Endothelial cell of umbilical vein (primary cell): ENCODE measurements around the gene KRTAP10-6.

Source experiments
- CTCF ChIP-seq, 2 donors: IDR thresholded peaks; 1 replicate in 1 of 2; 2 replicates in 1 of 2; pipeline ENCODE4 v1.5.1; 2011; ENCODE audit warnings: low read length in 2 of 2, mild to moderate bottlenecking in 2 of 2, moderate library complexity in 2 of 2, control low read depth in 1 of 2, inconsistent platforms in 1 of 2, low read depth in 1 of 2; ENCODE audit not compliant: insufficient read depth in 1 of 2; ENCODE audit errors: extremely low read depth in 1 of 2
- EZH2 ChIP-seq: IDR thresholded peaks from 2 replicates; pipeline ENCODE4 v1.6.1; 2012; ENCODE audit warnings: borderline replicate concordance, low read depth, mild to moderate bottlenecking, moderate library complexity, low read length, inconsistent platforms; ENCODE audit not compliant: severe bottlenecking
- FOS ChIP-seq: IDR thresholded peaks from 2 replicates; pipeline ENCODE4 v1.6.1; 2011; ENCODE audit warnings: mild to moderate bottlenecking, low read length, moderate library complexity, borderline replicate concordance; ENCODE audit not compliant: insufficient read depth
- GATA2 ChIP-seq: IDR thresholded peaks from 2 replicates; pipeline ENCODE4 v1.7.0; 2011; ENCODE audit warnings: low read depth, mild to moderate bottlenecking, moderate library complexity, mixed read lengths, low read length; ENCODE audit not compliant: insufficient read length, insufficient read depth
- JUN ChIP-seq: IDR thresholded peaks from 2 replicates; pipeline ENCODE4 v1.6.1; 2011; ENCODE audit warnings: borderline replicate concordance, low read depth; ENCODE audit not compliant: insufficient read length, insufficient read depth
- MAX ChIP-seq: IDR thresholded peaks from 2 replicates; pipeline ENCODE4 v1.6.1; 2011; ENCODE audit not compliant: insufficient read depth, insufficient read length
- MYC ChIP-seq: IDR thresholded peaks from one replicate; pipeline ENCODE4 v1.6.1; 2011; ENCODE audit warnings: mild to moderate bottlenecking, low read depth, low read length
- POLR2A ChIP-seq: IDR thresholded peaks from 2 replicates; pipeline ENCODE4 v1.6.1; 2012; ENCODE audit warnings: low read depth, mild to moderate bottlenecking, control low read depth, low read length
- POLR2AphosphoS5 ChIP-seq: IDR thresholded peaks from 2 replicates; pipeline ENCODE4 v1.6.1; 2012; ENCODE audit warnings: low read depth, mild to moderate bottlenecking, control low read depth, low read length, moderate library complexity; ENCODE audit not compliant: insufficient read depth

GRCh38 chr21:44625756-44626155, 33.5 kb upstream of the KRTAP10-6 start:
- TF ChIP-seq CTCF (IDR thresholded peaks at IDR 0.05; ENCODE audit: extremely low read depth in 1 of 2, insufficient read depth in 1 of 2, low read depth in 1 of 2, low read length in 2 of 2) = no peak
- no peak for TF ChIP-seq POLR2AphosphoS5
- TF ChIP-seq EZH2 = no peak
- TF ChIP-seq POLR2A = no peak
- TF ChIP-seq MAX = no peak
- no peak for TF ChIP-seq MYC
- TF ChIP-seq JUN = no peak
- no peak for TF ChIP-seq FOS
- TF ChIP-seq GATA2 = no peak
